A549 treated with AZD9567 at 1 μM for 4 hours (cell line): ENCODE measurements around the gene CDC23. TPM values are rescaled to one million over a fixed set of nuclear protein-coding genes. Genes with fewer than 3 reads are reported as not detected.

Experiments
- total RNA-seq: library from RNA; stranded (reverse); fragments of 200-300 nt; extraction: Qiagen RNA extraction; gene quantifications from 5 replicates; pipeline ENCODE4 v1.2.3, GENCODE V29; 2022; ENCODE audit not compliant: insufficient read depth

CDC23 gene
- total RNA-seq: 20.6 to 29.9 TPM (median 28.8 TPM) in 5 replicates

GRCh38 chr5:138213161-138214029 is at the start of gene CDC23:
TSS of gene CDC23 (minus strand) at chr5:138213323. CDS start at chr5:138213312, 11 bp downstream.

DNA sequence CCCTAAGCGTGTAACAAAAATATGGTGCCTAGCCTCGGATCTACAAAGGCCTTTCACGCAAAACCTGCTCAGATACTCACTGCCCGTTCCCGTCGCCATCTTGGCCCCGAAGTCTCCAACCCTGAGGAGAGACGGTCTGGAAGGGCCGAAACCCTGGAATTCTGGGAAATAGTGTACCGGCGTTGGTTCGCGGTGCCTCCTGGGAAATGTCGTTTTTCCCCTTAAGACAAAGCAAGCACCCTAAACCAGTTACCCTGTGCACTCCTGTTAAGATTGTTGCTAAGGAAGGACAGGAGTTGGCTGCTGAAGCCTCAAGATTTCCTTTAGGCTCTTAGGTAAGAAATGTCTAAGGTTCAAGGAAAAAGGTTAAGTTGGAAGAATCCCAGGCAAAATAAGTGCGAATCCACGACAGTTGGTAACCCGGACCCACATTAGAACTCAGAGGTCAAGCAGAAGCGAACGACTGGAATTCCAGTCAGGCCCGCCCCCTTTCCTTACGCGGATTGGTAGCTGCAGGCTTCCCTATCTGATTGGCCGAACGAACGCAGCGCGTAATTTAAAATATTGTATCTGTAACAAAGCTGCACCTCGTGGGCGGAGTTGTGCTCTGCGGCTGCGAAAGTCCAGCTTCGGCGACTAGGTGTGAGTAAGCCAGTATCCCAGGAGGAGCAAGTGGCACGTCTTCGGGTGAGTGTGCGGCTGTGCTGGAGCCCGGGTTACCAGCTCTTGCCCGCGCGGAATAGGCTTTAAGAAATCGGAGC is 34.4 kb downstream of the CDC23 start, which contains the start of the genes BRD8 and KIF20A:
Gene BRD8 (minus strand): TSS at position 115 of the 761 bp plus-strand sequence. CDS start 16 bp downstream, at position 99.
Gene KIF20A (plus strand): TSS at position 597 of the 761 bp plus-strand sequence. CDS start 569 bp downstream, outside the sequence.

GRCh38 chr5:138138949-138139780 is 74.0 kb downstream of the CDC23 start, which contains the start of gene NME5:
TSS of gene NME5 (minus strand) at chr5:138139428. CDS start at chr5:138138780, 648 bp downstream.

Other genes with a start within 250 kb of the CDC23 start
- gene FAM13B, start 180.2 kb downstream of the CDC23 start, total RNA-seq: 12.6 to 16.8 TPM (median 12.9 TPM) in 5 replicates
- gene WNT8A, start 129.3 kb downstream of the CDC23 start, total RNA-seq: not detected in 5 replicates
- not detected in 5 replicates for gene NME5, start 73.9 kb downstream of the CDC23 start, total RNA-seq
- 43.5 to 57.0 TPM (median 49.7 TPM) in 5 replicates for gene BRD8, start 34.7 kb downstream of the CDC23 start, total RNA-seq
- 40.2 to 46.1 TPM (median 42.6 TPM) in 5 replicates for gene KIF20A, start 34.2 kb downstream of the CDC23 start, total RNA-seq
- 0.08 to 0.12 TPM (median 0.10 TPM) in 4 of 5 replicates, not detected in the other for gene GFRA3, start 61.3 kb upstream of the CDC23 start, total RNA-seq
- 9.5 to 13.8 TPM (median 9.8 TPM) in 5 replicates for gene CDC25C, start 118.5 kb upstream of the CDC23 start, total RNA-seq
- gene FAM53C, start 124.9 kb upstream of the CDC23 start, total RNA-seq: 22.3 to 25.3 TPM (median 22.7 TPM) in 5 replicates
- gene KDM3B, start 139.4 kb upstream of the CDC23 start, total RNA-seq: 36.8 to 51.6 TPM (median 39.2 TPM) in 5 replicates
- 5.0 to 7.4 TPM (median 7.0 TPM) in 5 replicates for gene REEP2, start 225.7 kb upstream of the CDC23 start, total RNA-seq